B cell (primary cell): ENCODE measurements around the gene PDLIM5.

Experiments
- CTCF ChIP-seq: fragments of 200-600 bp; IDR thresholded peaks from one replicate; pipeline ENCODE4 v1.8.0; 2022; ENCODE audit warnings: antibody characterized with exemption, mild to moderate bottlenecking
- EZH2 ChIP-seq: IDR thresholded peaks from 2 replicates; pipeline ENCODE4 v1.6.1; 2012; ENCODE audit warnings: borderline replicate concordance, low read depth, mild to moderate bottlenecking, moderate library complexity, low read length; ENCODE audit not compliant: insufficient read depth, poor library complexity, severe bottlenecking

- TF ChIP-seq CTCF (no peak), EZH2 (no peak)
Measured at GRCh38 chr4:94550352-94550751, 98.6 kb downstream of the PDLIM5 start.
